Thyroid gland (tissue), 4 donors: ENCODE results near the gene TUBB.

Source experiments
- POLR2A ChIP-seq, 2 donors: fragments of 450-650 bp; IDR thresholded peaks; one replicate each; pipeline ENCODE4 v1.6.1; 2017; ENCODE audit warnings: antibody characterized with exemption in 2 of 2, mild to moderate bottlenecking in 2 of 2, moderate library complexity in 1 of 2
- TF ChIP-seq, protein P1 (sequence below), 6 experiments: fragments of 200-600 bp in 3 of 6; fragments of 450-650 bp in 3 of 6; sonication (generic) in 3 of 6; IDR thresholded peaks; one replicate each; pipeline ENCODE4 v1.5.1; 2016 to 2019; ENCODE audit warnings: antibody characterized with exemption in 6 of 6, mild to moderate bottlenecking in 2 of 6, inconsistent platforms in 1 of 6, moderate library complexity in 1 of 6

DNA sequence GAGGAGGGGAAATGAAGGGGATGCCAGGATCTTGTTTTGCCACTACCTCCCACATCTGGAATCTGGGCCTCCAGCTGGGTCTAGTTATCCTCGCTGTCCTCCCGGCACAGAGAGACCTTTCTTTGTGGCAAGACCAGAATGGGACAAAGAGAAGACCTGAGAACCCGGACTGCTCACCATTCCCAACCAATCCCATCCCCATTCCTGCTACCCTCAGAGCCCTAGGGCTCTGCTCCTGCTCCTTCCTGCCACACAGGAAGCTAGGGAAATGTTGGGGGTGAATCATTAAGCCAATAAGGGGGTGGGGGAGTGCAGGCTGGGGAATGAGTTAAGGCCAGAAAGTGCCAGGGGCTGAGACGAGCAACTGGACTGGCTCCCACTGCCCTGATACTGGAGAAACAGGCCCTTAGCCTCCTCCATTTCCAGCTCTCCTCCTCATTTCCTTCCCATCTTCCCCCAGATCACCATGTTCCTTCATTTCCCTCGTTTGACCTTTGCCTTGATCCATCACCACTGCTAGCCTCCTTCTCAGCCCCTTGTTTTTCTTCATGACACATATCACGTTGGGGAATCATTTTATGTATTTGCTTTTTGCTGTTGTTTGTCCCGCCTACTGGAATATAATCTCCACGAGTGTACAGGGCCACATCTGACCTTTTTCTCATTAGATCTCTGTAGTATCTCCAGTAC, 28.8 kb downstream of the TUBB start:
- TF ChIP-seq POLR2A (IDR thresholded peaks at IDR 0.05): no peak
- TF ChIP-seq, protein P1, sequence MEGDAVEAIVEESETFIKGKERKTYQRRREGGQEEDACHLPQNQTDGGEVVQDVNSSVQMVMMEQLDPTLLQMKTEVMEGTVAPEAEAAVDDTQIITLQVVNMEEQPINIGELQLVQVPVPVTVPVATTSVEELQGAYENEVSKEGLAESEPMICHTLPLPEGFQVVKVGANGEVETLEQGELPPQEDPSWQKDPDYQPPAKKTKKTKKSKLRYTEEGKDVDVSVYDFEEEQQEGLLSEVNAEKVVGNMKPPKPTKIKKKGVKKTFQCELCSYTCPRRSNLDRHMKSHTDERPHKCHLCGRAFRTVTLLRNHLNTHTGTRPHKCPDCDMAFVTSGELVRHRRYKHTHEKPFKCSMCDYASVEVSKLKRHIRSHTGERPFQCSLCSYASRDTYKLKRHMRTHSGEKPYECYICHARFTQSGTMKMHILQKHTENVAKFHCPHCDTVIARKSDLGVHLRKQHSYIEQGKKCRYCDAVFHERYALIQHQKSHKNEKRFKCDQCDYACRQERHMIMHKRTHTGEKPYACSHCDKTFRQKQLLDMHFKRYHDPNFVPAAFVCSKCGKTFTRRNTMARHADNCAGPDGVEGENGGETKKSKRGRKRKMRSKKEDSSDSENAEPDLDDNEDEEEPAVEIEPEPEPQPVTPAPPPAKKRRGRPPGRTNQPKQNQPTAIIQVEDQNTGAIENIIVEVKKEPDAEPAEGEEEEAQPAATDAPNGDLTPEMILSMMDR (IDR thresholded peaks at IDR 0.05): no peak
